SK-MEL-5 (cell line): Measurements from ENCODE around the gene LYSMD2. TPM values are rescaled to one million over a fixed set of nuclear protein-coding genes. Genes with fewer than 3 reads are reported as not detected.

Experiments
- DNase-seq: peaks from one replicate; pipeline ENCODE4 v3.0.0-alpha.2; 2016; ENCODE audit warnings: low read depth, low spot score
- in situ Hi-C: cut with HindIII; loops from 2 replicates; pipeline ENCODE4 v1.10.0; 2016; ENCODE audit warnings: low sequenced_read_pairs, high pct_unique_total_duplicates, low pct_unique_long_range_greater_than_20kb
- total RNA-seq: library from RNA; depleted of rRNA; stranded (reverse); fragments of >200 nt; shearing (Covaris generic); gene quantifications from 2 replicates; pipeline ENCODE4 v1.2.3, GENCODE V29; 2014

LYSMD2 gene
- total RNA-seq, 1 experiment from 2014 or later: 26.8 TPM

- DNase-seq: no peak
- in situ Hi-C loops: no loop called here
Measured at GRCh38 chr15:51727141-51727897, 10.1 kb downstream of the LYSMD2 start.

DNA sequence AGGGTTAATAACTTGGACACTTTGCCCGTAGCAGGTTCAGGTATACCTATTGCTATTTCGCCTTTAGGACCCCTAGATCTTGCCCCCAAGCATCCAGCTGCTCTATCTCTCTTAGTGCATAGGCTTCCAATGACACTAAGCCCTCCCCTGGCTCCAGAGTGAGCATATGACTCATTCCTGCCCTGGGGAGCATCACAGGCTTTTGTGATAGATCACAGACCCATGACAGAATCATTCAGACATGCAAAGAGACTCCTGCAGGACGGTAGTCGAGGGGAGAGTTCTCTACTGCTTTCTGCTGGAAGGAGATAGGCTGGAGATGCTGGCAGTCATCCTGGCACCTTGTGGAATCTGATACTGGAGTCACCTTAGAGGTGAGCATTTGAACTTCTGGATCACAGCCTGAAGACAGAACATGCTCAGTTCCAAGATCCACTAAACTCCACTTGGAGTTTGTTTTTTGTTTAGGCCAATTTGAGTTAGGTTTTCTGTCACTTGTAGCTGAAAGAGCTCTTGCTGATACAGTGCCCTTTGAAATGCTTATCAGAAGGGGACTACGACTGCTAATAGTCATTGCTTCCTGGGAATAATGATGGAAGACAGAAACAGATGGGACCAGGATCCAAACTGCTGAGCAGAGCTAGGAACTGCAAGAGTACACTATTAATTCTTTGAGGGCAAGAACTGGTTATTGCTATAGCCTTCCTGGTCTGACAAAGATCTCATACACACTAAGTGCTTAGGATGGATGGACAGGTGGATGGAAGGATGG is 11.0 kb downstream of the LYSMD2 start:
- DNase-seq: peak; percentile 70
- in situ Hi-C loops: no loop called here

GRCh38 chr15:51724673-51725072 is 12.8 kb downstream of the LYSMD2 start:
- peak; percentile 20 for DNase-seq
- in situ Hi-C loops: no loop called here

- DNase-seq: no peak
- in situ Hi-C loops: no loop called here
Measured at GRCh38 chr15:51724199-51724598, 13.3 kb downstream of the LYSMD2 start.

GRCh38 chr15:51721199-51721960 is 16.1 kb downstream of the LYSMD2 start:
- in situ Hi-C loops: no loop called here
- DNase-seq: no peak

DNA sequence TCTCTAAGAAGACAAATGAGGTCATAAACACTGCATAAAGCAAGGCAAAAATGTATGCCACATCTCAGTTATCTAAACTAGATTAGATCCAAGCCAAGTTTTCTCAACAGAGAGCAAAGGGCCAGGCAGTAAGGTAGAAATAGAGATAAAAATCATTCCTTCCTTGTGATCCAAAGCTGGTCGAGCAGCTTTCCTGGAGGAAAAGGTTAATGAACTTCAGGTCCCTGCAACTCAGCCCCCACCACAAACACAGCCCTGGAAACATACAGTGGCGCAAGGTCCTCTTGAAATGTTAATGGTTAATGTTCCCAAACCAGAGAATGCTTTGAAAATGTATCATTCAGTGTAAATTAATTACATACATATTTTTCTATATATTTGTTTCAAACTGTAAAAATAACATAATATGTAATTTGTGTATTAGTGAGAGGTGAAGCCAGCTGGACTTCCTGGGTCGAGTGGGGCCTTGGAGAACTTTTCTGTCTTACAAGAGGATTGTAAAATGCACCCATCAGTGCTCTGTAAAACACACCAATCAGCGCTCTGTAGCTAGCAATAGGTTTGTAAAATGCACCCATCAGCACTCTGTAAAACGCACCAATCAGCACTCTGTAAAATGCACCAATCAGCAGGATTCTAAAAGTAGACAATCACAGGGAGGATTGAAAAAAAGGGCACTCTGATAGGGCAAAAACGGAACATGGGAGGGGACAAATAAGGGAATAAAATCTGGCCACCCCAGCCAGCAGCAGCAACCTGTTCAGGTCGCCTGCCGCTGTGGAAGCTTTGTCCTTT is 17.1 kb downstream of the LYSMD2 start:
- DNase-seq: no peak
- in situ Hi-C loops: no loop called here

- DNase-seq: no peak
- in situ Hi-C loops: no loop called here
Measured at GRCh38 chr15:51718746-51719145, 18.7 kb downstream of the LYSMD2 start.

DNA sequence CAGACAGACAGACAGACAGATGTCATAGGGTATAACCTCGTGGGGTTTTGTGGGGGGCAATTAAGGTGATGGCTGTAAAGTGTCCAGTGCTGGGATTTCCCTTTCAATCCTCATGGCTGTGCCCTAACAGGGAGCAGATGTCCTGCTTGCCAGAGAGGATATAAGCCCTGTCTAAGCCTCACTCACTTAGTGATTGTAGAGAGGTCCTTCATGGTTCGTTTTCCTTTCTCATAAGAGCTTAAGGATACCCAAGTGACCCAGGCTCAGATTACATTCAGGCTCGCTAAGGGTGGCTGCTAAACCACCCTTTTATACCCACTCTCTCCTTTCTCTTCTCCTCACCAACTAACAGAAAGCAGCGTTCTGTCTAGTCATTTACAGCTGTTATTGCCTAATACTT is 19.2 kb downstream of the LYSMD2 start:
- no peak for DNase-seq
- in situ Hi-C loops: no loop called here

DNA sequence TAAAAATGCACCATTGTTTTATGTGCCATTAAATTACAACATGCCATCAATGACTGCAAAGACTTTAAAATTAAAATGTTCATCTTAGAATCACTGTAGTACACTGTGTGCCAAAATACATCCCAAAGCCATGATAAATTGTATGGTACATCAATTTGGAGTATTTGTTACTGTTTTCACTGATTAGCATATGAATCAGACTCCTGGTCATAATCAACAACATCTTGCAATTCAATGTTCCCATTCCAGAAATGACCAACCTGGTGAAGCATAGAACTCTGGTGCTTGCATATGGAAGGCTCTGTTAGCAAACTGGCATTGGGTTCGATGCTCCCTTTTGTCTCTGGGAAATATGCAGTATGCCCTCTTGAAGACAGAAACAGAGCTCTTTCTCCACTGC is 22.5 kb downstream of the LYSMD2 start:
- DNase-seq: no peak
- in situ Hi-C loops: no loop called here

DNA sequence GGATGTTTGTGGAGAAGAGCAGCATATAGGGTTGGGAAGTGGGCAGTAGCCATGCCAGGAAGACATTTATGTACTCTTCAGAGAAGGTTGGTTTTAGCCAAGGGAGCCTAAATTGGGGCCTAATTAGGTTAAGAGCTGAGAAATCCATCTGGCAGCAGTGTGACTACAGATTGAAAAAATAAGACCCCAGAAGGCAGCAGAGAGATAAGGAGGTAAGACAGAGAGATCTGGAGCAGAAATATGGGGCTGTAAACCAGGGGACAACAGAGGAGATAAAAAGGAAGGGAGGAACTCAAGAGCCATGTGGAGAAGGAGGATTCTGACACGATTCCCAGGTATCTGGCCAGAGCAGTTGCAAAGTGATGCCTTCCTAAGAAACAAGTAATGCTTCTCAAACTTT is 23.3 kb downstream of the LYSMD2 start:
- in situ Hi-C loops: no loop called here
- DNase-seq: no peak

DNA sequence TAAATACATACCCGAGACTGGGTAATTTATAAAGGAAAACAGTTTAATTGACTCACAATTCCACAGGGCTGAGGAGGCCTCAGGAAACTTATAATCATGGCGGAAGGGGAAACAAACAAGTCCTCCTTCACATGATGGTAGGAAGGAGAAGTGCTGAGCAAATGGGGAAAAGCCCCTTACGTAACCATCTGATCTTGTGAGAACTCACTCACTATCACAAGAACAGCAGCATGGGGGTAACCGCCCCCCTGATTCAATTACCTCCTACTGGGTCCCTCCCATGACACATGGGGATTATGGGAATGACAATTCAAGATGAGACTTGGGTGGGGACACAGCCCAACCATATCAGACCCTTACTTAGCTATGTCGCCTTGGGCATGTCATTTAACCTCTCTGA is 28.4 kb downstream of the LYSMD2 start:
- DNase-seq: no peak
- in situ Hi-C loops: no loop called here

DNA sequence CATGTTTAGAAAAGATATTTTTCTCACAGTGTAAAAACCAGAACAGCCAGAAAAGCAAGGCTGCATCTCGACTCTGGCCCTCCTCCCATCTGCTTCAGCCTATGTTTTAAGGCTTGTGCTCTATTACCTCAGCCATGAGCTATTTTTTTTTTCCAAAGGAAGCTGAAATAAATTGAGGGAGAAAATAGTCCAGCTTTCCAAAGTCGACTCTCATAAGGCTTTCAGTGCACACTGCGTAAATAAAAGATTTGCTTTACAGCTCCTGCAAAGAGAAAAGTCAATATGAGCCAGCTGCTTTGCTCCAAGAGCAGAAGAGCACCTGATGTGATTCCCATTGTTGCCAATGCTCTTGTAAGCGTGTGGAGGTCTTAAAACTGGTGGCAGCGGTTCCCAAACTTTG is 29.4 kb downstream of the LYSMD2 start:
- in situ Hi-C loops: no loop called here
- no peak for DNase-seq

GRCh38 chr15:51706926-51707608 is 30.4 kb downstream of the LYSMD2 start:
- in situ Hi-C loops: no loop called here
- DNase-seq: no peak

DNA sequence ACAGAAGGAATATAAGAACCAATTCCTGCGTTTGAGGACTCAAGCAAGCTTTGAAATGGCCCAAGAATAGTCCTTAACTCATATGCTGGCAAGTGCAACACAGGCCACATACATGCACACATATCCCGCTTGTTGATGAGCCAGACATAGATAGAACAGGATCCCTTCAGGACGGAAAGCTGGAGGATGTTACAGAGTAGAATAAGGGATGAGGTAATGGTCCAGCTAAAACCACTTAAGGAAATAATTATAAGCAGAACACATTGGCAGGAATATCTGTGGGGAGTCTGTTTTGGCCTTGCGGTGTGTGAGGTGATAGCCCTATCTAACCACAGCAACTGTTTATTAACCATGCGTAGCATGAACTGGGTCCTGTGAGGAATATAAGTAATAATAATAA is 31.2 kb downstream of the LYSMD2 start:
- in situ Hi-C loops: no loop called here
- no peak for DNase-seq

GRCh38 chr15:51702710-51703109 is 34.7 kb downstream of the LYSMD2 start:
- in situ Hi-C loops: no loop called here
- no peak for DNase-seq

- in situ Hi-C loops: no loop called here
- no peak for DNase-seq
Measured at GRCh38 chr15:51699373-51699772, 38.1 kb downstream of the LYSMD2 start.

GRCh38 chr15:51697163-51697562 is 40.3 kb downstream of the LYSMD2 start:
- DNase-seq: no peak
- in situ Hi-C loops: no loop called here
